Measurements from ENCODE around the gene ATP10A. TPM values are rescaled to one million over a fixed set of nuclear protein-coding genes. Genes with fewer than 3 reads are reported as not detected.

ATP10A gene
- polyA plus RNA-seq, 1 donor from 2014 or later: not detected

- Histone ChIP-seq H2AFZ (ENCODE audit: low read depth, low read length) (no peak overlapping the region), H3K9me2 (ENCODE audit: insufficient read depth, low read length) (no peaks in the 10 kb centered on the region), H4K20me1 (ENCODE audit: insufficient read depth) (no peaks in the 10 kb centered on the region), H3K9me3 (ENCODE audit: low read length) (no peaks in the 10 kb centered on the region), H3F3A (ENCODE audit: insufficient read depth, low read length, poor library complexity, severe bottlenecking) (peaks cover under 1% of the 10 kb centered on the region), H3K4me2 (ENCODE audit: low read length) (no peak overlapping the region), H3K27ac (ENCODE audit: low read length) (no peak overlapping the region), H3K4me3 (ENCODE audit: low read length) (no peak overlapping the region), H3K36me3 (ENCODE audit: insufficient read depth, low read length) (no peaks in the 10 kb centered on the region), H3K27me3 (ENCODE audit: insufficient read depth, low read depth, low read length) (no peaks in the 10 kb centered on the region), H3K79me2 (replicated peaks; ENCODE audit: insufficient read depth, low read length) (no peaks in the 10 kb centered on the region), H3K9ac (ENCODE audit: low read length) (no peak overlapping the region)
- TF ChIP-seq RAD21 (conservative IDR thresholded peaks at IDR 0.05) (no peak), EZH2 (IDR thresholded peaks at IDR 0.05; ENCODE audit: borderline replicate concordance, insufficient read depth, low read length, poor library complexity, severe bottlenecking) (no peak), MXI1 (conservative IDR thresholded peaks at IDR 0.05; ENCODE audit: poor library complexity, severe bottlenecking) (no peak), REST (IDR thresholded peaks at IDR 0.05; ENCODE audit: borderline replicate concordance) (no peak), EP300 (conservative IDR thresholded peaks at IDR 0.05; ENCODE audit: poor library complexity, severe bottlenecking) (no peak), TAF1 (IDR thresholded peaks at IDR 0.05; ENCODE audit: low read depth) (no peak), CTCF (IDR thresholded peaks at IDR 0.05; ENCODE audit: poor library complexity, severe bottlenecking) (no peak), SMC3 (conservative IDR thresholded peaks at IDR 0.05; ENCODE audit: poor library complexity) (no peak), POLR2AphosphoS5 (IDR thresholded peaks at IDR 0.05) (no peak)
Observed at GRCh38 chr15:25736461-25736860, 126.7 kb downstream of the ATP10A start.

- Histone ChIP-seq H3K9me2 (ENCODE audit: insufficient read depth, low read length) (no peaks in the 10 kb centered on the region), H3K27ac (ENCODE audit: low read length) (no peak overlapping the region), H3K9me3 (ENCODE audit: low read length) (no peaks in the 10 kb centered on the region), H3K36me3 (ENCODE audit: insufficient read depth, low read length) (no peaks in the 10 kb centered on the region), H3K4me3 (ENCODE audit: low read length) (no peak overlapping the region), H3F3A (ENCODE audit: insufficient read depth, low read length, poor library complexity, severe bottlenecking) (no peaks in the 10 kb centered on the region), H3K4me2 (ENCODE audit: low read length) (no peak overlapping the region), H3K9ac (ENCODE audit: low read length) (no peak overlapping the region), H4K20me1 (ENCODE audit: insufficient read depth) (no peaks in the 10 kb centered on the region), H3K27me3 (ENCODE audit: insufficient read depth, low read depth, low read length) (no peaks in the 10 kb centered on the region), H2AFZ (ENCODE audit: low read depth, low read length) (no peak overlapping the region), H3K79me2 (replicated peaks; ENCODE audit: insufficient read depth, low read length) (no peaks in the 10 kb centered on the region)
- TF ChIP-seq RAD21 (conservative IDR thresholded peaks at IDR 0.05) (peak; percentile 34), EZH2 (IDR thresholded peaks at IDR 0.05; ENCODE audit: borderline replicate concordance, insufficient read depth, low read length, poor library complexity, severe bottlenecking) (no peak), SMC3 (conservative IDR thresholded peaks at IDR 0.05; ENCODE audit: poor library complexity) (peak; percentile 34), MXI1 (conservative IDR thresholded peaks at IDR 0.05; ENCODE audit: poor library complexity, severe bottlenecking) (no peak), CTCF (IDR thresholded peaks at IDR 0.05; ENCODE audit: poor library complexity, severe bottlenecking) (peak; percentile 42), TAF1 (IDR thresholded peaks at IDR 0.05; ENCODE audit: low read depth) (no peak)
Observed at GRCh38 chr15:25735550-25736384, 127.4 kb downstream of the ATP10A start.

Data from neural cell (in vitro differentiated cells).